HG02943 (cell line): ENCODE measurements around the gene APBA2.

Source experiments
- ATAC-seq: cut with Tn5 transposase; IDR thresholded peaks from one replicate; pipeline ENCODE4 v1.9.1; 2021; ENCODE audit warnings: mild to moderate bottlenecking, low read depth, moderate library complexity; ENCODE audit not compliant: unreplicated experiment

Gene APBA2

DNA sequence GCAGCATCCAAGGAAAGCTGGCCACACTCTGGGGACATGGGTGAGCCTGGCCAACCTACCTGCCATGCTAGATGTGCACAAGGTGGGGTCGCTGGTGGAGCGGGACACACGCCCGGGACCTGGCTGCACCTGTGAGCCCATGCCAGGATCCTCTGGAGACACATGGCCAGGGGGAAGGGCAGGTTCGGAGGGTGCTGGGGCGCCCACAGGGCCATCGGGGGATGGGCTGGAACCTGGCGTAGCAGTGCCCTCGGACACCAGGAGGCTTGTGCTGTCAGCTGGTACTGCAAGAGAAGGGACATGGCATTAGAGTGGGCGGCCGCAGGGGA is 240.4 kb downstream of the APBA2 start:
- no peak for ATAC-seq

DNA sequence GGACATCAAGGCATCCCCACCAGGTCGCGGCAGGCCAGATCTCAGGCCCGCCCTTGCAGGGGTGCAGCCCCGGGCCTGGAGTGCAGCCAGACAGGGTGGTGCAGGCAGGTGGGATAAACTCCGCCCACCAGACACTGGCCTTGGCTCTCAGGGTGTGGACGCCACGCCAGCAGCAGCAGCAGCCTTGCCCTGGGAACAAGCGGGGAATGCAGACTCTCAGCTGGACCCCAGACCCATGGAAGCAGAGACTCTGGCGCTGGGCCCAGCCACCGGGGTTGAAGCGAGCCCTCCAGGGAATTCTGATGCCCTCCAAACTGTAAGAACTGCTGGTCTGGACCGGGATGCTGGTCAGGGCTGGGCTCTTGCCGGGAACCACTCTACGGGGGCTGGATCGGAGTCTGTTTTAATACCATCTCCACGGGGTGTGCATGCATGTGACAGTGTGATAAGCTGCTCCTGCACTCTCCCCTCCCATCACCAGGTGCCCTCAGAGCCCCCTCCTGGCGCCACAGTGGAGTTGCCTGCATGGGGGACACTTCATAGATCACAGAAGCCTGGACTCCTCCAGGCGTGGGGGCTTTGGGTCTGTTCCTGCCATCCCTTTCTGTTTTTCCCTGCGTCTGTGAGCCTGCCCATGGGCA is 241.2 kb downstream of the APBA2 start:
- no peak for ATAC-seq

DNA sequence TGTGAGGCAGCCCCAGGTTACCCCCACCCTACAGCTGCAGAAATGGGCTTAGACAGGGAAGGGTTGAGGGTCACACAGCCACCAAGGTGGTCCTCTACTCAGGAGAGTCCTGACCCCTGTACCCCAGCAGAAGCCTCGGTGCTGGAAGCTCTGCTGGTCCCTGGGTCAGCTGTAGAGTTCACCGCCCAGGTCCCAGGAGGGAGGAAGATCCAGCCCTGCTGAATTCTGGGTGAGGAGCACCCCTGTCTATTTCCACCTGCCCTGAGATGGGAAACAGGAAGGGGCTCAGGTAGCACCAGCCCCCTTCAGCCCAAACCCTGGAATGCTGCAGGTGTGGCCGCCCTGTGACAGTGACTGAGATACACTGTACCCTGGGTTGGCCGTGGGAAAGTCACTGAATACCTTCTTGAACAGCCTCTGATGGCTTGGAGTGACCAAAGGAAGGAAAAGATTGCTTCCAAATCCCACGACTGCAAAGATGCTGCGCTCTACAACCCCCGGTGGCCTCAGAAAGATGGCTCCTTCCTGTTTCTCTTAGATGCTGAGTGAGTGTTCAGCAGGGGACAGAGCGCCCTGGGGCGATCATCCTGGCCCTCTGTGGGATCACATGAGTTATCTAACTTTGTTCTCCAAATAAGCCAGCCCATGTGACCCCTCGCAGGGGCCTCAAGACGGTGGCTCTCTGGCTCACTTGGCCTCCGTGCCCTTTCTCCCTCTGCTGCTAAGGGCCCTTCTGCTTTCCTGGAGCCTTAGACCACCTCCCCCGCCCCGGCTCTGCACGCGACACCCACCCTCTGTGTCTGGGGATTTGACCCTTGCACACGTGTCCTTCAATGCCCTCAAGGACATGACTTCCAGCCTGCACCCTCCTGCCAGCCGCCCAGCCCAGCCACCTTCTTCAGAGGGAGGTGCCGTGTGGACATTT is 242.0 kb downstream of the APBA2 start:
- no peak for ATAC-seq

DNA sequence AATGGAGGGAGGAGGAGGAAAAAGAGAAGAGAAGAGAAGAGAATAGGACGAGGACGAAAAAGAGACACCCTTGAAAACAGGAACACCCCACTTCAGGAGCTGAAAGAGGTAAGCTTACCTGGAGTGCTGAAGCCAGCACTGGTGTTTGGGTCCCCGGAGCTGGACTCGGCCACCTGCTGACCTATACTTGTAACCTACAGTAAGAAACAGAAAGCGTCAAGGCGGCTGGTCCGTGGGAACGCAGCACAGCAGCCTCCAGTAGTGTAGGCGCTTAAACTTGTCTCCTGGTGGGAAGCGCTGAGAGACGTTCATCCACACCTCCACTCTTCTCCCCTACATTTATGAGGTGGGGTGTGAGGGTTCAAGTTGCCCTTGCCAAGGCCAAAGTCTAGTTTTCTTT is 242.9 kb downstream of the APBA2 start:
- no peak for ATAC-seq

DNA sequence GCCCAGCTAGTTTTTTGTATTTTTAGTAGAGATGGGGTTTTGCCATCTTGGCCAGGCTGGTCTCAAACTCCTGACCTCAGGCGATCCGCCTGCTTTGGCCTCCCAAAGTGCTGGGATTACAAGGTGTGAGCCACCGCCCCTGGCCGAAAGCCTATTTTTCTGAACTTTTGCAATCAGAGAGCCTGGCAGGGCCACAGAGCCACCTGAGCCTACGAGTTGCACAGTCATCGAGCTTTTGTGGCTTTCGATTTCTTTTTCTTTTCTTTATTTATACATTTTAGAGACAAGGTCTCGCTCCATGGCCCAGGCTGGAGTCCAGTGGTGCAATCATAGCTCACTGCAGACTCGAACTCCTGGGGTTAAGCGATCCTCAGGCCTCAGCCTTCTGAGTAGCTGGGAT is 243.4 kb downstream of the APBA2 start:
- no peak for ATAC-seq

DNA sequence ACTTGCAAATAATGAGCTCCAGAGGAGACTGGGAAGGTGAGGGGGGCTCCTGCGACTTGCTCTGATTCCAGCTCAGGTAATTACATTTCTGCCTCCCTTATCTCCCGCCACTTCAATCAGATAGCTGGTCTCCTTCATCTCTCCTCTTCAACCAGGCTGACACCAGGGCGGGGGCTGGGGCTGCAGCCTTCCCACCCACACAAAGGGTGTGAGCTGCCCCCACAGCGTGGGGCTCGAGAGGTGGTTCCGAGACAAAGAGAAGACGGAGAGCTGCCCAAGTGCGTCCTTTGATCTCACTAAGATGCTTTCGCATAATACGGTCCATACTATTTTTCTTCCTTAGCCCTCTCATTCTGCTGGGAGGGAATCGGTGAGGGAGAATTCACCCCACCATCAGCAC is 244.2 kb downstream of the APBA2 start:
- no peak for ATAC-seq

DNA sequence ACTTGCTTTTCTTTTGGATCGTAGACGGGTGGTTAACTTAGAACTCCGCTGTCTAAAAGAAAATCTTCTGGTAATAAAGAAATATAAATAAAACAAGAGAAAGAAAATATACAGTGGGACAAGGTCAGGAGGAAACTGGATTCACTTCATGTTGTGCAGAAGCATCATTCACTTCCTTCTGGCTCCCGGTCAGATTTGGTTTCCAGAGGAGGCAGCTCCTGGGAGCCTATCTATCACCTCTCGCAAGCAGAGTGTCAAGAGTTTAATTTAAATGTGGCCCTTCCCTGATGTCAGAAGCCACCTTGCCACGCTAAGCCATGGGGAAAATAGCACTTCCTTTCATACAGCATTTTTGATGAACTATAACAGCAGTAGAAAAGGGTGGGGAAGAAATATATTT is 244.7 kb downstream of the APBA2 start:
- ATAC-seq, result no peak

DNA sequence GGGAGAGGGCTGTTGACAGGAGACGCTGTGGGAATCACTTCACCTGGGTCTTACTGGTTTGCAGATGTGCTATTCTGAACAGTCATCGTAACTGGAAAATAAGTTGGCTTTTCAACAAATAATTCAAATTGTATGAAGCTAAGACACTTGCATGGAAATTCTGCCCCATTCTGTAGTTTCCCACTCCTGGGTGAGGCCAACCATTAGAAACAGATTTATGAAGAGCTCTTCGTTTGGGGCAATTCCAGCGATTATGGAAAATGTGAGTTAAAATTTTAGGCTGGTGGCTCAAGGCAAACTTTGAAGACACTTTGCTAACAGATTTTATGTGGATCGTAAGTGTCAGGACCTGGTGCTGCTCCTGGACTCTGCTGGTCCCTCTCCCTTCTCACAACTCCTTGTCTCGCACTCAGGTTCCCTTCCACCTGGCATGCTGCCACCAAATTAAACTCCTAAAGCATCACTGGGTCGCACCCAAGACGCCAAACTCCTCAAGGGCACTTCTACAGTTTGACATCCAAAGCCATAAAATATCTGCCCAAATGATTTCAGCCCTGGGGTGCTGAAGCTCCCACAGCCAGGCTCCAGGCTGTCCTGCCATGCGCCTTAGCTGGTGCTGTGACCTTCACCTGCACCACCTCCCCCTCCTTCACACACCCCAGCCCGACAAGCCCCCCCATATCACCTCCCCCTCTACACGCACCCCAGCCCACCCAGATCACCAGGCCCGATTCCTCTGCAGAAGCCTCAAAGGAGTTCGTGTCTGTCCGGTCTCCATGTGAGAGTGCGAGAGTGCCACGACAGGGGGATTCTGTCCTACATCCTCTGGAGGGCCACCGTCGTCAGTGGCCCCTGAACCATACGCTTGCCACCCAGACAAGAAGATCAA is 245.4 kb downstream of the APBA2 start:
- ATAC-seq, result no peak

DNA sequence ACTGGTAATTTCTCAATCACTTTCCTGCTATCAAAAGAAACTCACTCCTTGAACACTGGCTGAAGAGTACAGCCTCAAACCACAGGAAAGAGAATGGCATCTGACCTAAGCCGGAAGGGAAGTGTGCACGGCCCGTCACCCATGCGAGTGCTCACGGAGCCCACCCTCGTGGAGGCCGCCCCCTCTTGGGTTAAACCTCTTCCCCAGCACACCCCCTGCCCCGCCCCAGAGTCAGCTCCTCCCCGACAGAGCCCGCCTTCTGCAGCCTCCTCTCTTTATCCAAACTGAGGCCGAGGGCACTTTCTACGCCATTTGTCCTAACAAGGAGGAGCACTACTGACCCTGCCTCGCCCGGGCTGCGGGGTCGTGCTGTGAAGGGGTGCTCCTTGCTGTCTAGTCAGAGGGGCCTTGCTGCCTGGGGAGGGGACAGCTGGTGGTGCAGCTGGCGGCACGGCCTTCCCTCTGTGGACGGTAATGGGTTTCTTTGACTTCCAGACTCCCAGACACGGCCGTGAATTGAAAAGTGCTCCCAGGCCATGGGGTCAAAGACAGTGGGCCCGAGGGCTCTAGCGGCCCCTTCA is 246.2 kb downstream of the APBA2 start:
- ATAC-seq, result no peak

DNA sequence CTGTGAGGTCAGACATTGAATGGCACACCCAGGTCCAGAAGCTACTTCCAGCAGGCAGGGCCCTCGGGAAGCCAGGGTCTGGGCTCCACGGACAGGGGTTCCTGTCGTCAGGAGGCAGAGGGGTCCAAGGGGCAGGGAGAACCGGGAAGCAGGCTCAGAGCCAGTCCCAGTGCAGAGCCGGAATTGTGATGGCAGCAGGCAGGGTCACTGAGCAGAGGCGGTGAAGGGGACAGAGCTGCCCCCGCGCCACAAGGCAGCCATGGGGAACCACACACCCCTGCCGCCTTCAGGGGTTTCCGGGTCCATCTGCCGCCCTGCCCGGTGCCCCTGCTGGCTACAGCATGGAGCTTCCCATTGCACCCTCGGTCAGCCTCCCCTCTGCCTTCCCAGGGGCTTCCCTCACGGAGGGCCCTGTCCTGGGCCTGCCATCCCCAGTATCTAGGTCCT is 247.0 kb downstream of the APBA2 start:
- no peak for ATAC-seq

DNA sequence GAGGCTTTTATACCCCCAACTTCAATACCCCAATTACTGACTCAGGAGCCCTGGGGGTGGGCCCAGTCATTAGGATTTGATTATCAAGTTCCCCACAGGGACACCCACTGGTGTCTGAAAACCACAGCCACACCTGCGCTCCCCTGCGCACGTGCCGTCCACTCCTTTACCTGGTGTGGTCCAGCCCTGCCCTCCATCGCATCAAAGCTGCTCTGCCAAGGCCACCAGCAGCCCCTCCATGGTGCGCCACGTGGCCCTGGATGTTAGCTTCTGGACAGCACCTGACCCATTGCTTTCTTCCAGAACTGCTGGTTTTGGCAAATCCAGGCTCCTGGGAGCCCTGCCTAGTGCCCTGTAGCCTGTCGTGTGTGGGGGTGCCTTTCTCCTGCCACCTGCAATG is 247.5 kb downstream of the APBA2 start:
- no peak for ATAC-seq

DNA sequence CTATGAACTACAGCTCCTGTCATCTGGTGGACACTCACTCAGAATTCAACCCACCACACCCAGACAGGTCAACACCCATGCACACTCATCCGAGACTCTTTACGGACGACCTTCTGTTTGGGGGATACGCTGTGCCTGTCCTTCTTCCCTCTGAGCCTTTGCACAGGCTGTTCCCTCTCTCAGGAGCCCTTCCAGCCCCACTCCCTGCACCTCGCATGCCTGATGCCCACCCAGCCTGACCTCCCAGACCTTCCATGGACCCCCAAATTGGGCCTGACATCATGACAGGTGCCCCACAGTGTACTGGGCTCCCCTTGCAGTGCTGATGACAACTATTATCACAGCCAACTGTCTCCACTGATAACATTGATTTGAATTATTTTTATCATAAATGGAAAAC is 248.0 kb downstream of the APBA2 start:
- no peak for ATAC-seq

DNA sequence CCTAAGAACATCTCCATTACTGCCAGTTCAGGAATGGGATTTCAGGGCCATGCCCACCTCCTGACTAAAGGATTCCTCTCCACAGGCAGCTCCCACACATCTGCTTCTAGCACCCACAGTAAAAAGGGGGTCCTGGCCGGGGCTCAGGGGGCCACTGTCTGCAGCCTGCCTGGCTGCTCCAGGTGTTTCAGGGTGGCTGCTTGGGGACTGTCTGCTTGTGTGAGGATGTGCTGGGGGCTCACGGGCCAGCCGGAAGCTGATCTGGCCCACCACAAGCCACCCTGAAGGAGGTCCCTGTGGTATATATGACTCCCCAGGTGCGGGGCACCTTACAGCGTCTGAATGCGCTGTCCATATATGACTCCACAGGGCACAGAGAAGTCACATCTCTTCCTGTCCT is 248.5 kb downstream of the APBA2 start:
- no peak for ATAC-seq

DNA sequence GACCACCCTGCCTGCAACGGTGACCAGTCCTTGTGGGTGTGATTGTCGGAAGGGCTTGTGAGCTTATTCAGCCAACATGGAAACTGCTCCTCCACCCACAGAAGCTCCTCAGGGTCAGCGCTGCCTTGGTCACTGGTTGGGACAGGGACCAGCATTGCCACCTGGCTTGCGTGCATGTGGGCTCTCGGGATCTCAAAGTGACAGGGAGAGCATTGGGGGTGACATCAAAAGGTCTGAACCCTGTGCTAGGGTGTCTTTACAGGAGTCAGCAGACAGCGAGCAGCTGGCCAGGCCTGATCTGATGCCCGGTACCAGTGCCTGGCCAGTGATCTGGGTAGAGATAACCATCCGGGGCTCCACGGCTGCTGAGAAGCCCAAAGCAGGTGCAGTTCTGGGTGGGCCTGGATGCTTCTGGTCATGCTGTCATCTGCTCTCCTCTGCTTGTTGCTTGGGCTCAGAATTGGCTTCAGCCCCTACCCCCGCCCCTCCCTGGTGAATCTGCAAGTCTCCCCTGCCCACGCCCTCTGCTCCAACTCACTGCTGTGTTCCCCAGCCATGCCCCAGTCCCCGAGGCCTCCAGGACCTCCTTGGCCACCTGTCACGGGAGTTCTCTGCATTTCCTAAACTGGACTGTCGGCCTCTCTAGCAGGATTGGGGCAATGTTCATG is 249.0 kb downstream of the APBA2 start:
- no peak for ATAC-seq

DNA sequence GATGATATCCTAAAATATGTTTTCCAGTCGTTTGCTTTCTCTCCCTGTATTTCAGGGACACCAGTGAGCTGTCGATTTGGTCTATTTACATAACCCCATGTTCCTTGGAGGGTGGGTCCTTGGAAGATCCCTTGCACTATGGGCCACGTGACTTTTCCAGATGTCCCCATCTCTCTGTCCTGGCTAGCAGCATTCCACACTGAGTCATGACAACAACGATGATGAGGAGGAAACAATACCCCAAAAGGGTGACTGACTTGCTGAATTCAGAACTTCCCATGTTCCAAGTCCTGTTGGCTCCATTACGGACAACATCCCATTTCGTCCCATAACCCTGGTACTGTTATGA is 249.5 kb downstream of the APBA2 start:
- ATAC-seq, result no peak

DNA sequence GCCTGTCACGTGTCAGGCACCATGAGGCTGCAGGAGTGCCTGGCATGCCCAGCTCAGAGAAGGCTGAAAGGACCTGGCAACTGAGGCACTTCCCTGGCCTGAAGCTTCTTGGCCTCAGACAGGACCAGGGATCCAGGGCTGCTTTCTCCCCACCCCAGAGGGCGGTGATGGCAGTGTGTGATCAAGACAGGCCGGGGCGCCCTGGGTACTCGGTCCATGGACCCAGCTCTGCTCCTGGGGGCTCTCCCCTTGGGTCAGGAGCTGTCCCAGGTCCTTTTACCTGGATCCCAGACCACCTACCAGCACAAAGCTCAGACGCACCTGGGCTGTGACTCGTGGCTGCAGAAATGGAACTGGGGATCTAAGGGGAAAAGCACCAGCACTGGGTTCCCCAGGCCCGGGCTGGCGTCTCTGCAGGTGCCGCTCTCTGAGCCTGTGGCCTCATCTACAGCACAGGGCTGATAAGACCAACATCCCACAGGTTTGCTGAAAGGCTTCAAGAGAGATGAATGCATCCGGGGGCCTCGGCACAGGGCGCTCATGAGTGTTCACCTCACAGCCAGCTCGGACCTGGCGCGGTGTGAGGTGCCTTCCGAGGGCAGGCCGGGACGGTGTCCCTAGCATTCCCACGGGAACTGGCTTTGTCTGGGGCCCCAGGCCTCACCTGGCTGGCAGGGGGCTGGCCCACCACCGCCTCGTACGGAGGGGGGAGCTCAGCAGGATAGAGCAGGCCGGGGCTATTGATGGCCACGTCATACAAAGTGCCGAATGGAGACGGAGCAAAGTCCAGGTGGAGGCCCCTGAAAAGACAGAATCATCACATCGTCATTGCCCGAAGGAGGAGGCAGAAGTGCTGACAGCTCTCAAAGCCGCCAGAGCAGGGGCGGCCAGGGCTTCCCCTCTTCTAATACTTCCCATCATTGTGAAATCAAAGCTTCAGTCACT is 250.2 kb downstream of the APBA2 start:
- no peak for ATAC-seq

DNA sequence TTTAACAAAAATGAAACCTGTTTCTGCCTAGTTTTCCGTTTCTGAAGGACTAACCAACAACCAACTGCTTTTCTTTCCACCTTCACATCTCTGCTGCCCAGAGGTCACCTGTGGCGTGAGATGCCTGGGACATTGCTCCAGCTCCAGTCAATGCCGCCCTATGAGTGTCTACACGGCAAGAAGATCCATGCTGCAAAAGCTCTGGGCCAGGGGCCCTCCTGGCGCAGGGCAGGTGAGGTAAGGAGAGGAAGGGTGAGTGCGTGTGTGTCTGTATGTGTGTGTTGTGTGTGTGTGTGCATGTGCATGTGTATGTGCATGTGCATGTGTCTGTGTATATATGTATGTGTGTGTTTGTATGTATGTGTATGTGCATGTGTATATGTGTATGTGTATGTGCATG is 252.5 kb downstream of the APBA2 start:
- no peak for ATAC-seq

DNA sequence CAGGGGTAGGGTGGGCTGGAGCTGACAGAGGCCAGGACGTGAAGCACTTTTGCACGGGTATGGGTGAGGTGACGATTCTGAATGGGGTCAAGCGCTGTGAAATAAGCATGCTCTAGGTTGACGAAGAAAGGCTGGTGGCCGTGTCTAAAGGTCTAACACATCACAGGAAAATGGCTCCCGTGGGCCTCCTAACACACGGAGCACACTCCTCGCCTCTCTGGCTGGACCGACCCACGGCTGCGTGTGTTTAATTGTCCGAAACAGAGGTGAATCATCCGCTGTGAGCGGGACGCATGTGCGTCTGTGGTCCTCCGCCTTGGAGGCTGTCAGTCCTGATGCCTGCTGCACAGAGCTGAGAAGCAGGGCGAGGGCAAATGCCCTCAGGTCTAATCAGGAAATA is 253.3 kb downstream of the APBA2 start:
- no peak for ATAC-seq
